Neural cell (in vitro differentiated cells): ENCODE data around the gene CDCP1. TPM values are rescaled to one million over a fixed set of nuclear protein-coding genes. Genes with fewer than 3 reads are reported as not detected.

Experiments used
- H2AFZ ChIP-seq: fragments of 200-600, 300-800 bp; sonication (generic), shearing (Covaris generic); 2 replicates; pipeline ENCODE4 v1.6.0; 2014; ENCODE audit warnings: low read depth, mild to moderate bottlenecking, antibody characterized with exemption, low read length, moderate library complexity
- H3F3A ChIP-seq: fragments of 200-600 bp; shearing (Covaris generic); 2 replicates; pipeline ENCODE4 v1.6.1; 2016; ENCODE audit warnings: mild to moderate bottlenecking, moderate library complexity, mixed read lengths, antibody characterized with exemption, low read length; ENCODE audit not compliant: insufficient read depth, poor library complexity, severe bottlenecking
- H3K27ac ChIP-seq: fragments of 200-600, 300-800 bp; sonication (generic), shearing (Covaris generic); 2 replicates; pipeline ENCODE4 v1.5.1; 2014; ENCODE audit warnings: mild to moderate bottlenecking, low read length, moderate library complexity
- H3K27me3 ChIP-seq: fragments of 300-800, 200-600 bp; sonication (generic), shearing (Covaris generic); 2 replicates; pipeline ENCODE4 v1.6.0; 2014; ENCODE audit warnings: mild to moderate bottlenecking, low read depth, low read length, moderate library complexity; ENCODE audit not compliant: insufficient read depth
- H3K36me3 ChIP-seq: fragments of 300-800, 200-600 bp; sonication (generic), shearing (Covaris generic); 2 replicates; pipeline ENCODE4 v1.5.1; 2014; ENCODE audit warnings: mild to moderate bottlenecking, antibody characterized with exemption, low read length, moderate library complexity; ENCODE audit not compliant: insufficient read depth
- H3K4me2 ChIP-seq: fragments of 300-800, 200-600 bp; sonication (generic), shearing (Covaris generic); 2 replicates; pipeline ENCODE4 v1.6.0; 2014; ENCODE audit warnings: mild to moderate bottlenecking, low read length
- H3K4me3 ChIP-seq: fragments of 300-800, 200-600 bp; sonication (generic), shearing (Covaris generic); 2 replicates; pipeline ENCODE4 v1.5.1; 2014; ENCODE audit warnings: mild to moderate bottlenecking, low read length, moderate library complexity
- H3K79me2 ChIP-seq: fragments of 200-600 bp; shearing (Covaris generic); replicated peaks from 2 replicates; pipeline ENCODE4 v1.6.0; 2014; ENCODE audit warnings: mild to moderate bottlenecking, low read length, moderate library complexity; ENCODE audit not compliant: insufficient read depth
- H3K9ac ChIP-seq: fragments of 300-800, 200-600 bp; sonication (generic), shearing (Covaris generic); 2 replicates; pipeline ENCODE4 v1.6.1; 2016; ENCODE audit warnings: mild to moderate bottlenecking, low read length, mixed read lengths
- H3K9me2 ChIP-seq: fragments of 200-600 bp; shearing (Covaris generic); 2 replicates; pipeline ENCODE4 v1.6.1; 2016; ENCODE audit warnings: mild to moderate bottlenecking, low read length, mixed read lengths; ENCODE audit not compliant: insufficient read depth
- H3K9me3 ChIP-seq: fragments of 200-600, 300-800 bp; sonication (generic), shearing (Covaris generic); 2 replicates; pipeline ENCODE4 v1.6.1; 2016; ENCODE audit warnings: mild to moderate bottlenecking, mixed run types, low read length, moderate library complexity, mixed read lengths
- H4K20me1 ChIP-seq: fragments of 200-600 bp; shearing (Covaris generic); 2 replicates; pipeline ENCODE4 v1.6.1; 2016; ENCODE audit warnings: mild to moderate bottlenecking, mixed run types; ENCODE audit not compliant: insufficient read depth
- EP300 ChIP-seq: fragments of 450-650 bp; conservative IDR thresholded peaks from 2 replicates; pipeline ENCODE4 v1.6.1; 2014; ENCODE audit warnings: antibody characterized with exemption, mild to moderate bottlenecking, moderate library complexity; ENCODE audit not compliant: poor library complexity, severe bottlenecking
- EZH2 ChIP-seq: fragments of 200-600, 300-800 bp; shearing (Covaris generic), sonication (generic); IDR thresholded peaks from 2 replicates; pipeline ENCODE4 v1.6.1; 2014; ENCODE audit warnings: antibody characterized with exemption, low read length, borderline replicate concordance, mild to moderate bottlenecking; ENCODE audit not compliant: insufficient read depth, poor library complexity, severe bottlenecking
- MXI1 ChIP-seq: fragments of 450-650 bp; conservative IDR thresholded peaks from 2 replicates; pipeline ENCODE4 v1.6.1; 2014; ENCODE audit warnings: antibody characterized with exemption, mild to moderate bottlenecking; ENCODE audit not compliant: poor library complexity, severe bottlenecking
- POLR2AphosphoS5 ChIP-seq: IDR thresholded peaks from 2 replicates; pipeline ENCODE4 v1.6.1; 2012
- RAD21 ChIP-seq: fragments of 450-650 bp; conservative IDR thresholded peaks from 2 replicates; pipeline ENCODE4 v1.6.1; 2014; ENCODE audit warnings: antibody characterized with exemption, mild to moderate bottlenecking, moderate library complexity
- SMC3 ChIP-seq: fragments of 450-650 bp; conservative IDR thresholded peaks from 2 replicates; pipeline ENCODE4 v1.6.1; 2014; ENCODE audit warnings: antibody characterized with exemption, mild to moderate bottlenecking, moderate library complexity; ENCODE audit not compliant: poor library complexity
- TAF1 ChIP-seq: IDR thresholded peaks from 2 replicates; pipeline ENCODE4 v1.6.1; 2012; ENCODE audit warnings: low read depth
- polyA plus RNA-seq: library from polyadenylated mRNA; depleted of rRNA; stranded (reverse); fragments of >200 nt; gene quantifications from 2 replicates; pipeline ENCODE4 v1.2.3, GENCODE V29; 2014
- TF ChIP-seq, protein P1 (sequence below): IDR thresholded peaks from 2 replicates; pipeline ENCODE4 v1.6.1; 2012; ENCODE audit warnings: borderline replicate concordance
- TF ChIP-seq, protein P2 (sequence below): fragments of 450-650 bp; IDR thresholded peaks from 2 replicates; pipeline ENCODE4 v1.5.1; 2014; ENCODE audit warnings: antibody characterized with exemption, mild to moderate bottlenecking, moderate library complexity; ENCODE audit not compliant: poor library complexity, severe bottlenecking

CDCP1 gene
- polyA plus RNA-seq, 1 donor from 2014 or later = not detected

GRCh38 chr3:45100981-45101407, 45.2 kb downstream of the CDCP1 start:
- H4K20me1 ChIP-seq = no peaks in the 10 kb centered on the region
- no peak overlapping the region for H3K9ac ChIP-seq

GRCh38 chr3:45098310-45098709, 47.9 kb downstream of the CDCP1 start:
- Histone ChIP-seq H3K9me3 (no peaks in the 10 kb centered on the region), H4K20me1 (no peaks in the 10 kb centered on the region), H3K36me3 (no peaks in the 10 kb centered on the region), H2AFZ (no peak overlapping the region), H3K27ac (no peak overlapping the region), H3K27me3 (no peaks in the 10 kb centered on the region), H3K4me2 (no peak overlapping the region), H3K9ac (no peak overlapping the region), H3K79me2 (no peaks in the 10 kb centered on the region), H3K4me3 (no peak overlapping the region), H3K9me2 (no peaks in the 10 kb centered on the region), H3F3A (no peaks in the 10 kb centered on the region)
- TF ChIP-seq SMC3 = no peak
- TF ChIP-seq EZH2 = no peak
- TF ChIP-seq POLR2AphosphoS5 = no peak
- TF ChIP-seq EP300 = no peak
- TF ChIP-seq, protein P1, sequence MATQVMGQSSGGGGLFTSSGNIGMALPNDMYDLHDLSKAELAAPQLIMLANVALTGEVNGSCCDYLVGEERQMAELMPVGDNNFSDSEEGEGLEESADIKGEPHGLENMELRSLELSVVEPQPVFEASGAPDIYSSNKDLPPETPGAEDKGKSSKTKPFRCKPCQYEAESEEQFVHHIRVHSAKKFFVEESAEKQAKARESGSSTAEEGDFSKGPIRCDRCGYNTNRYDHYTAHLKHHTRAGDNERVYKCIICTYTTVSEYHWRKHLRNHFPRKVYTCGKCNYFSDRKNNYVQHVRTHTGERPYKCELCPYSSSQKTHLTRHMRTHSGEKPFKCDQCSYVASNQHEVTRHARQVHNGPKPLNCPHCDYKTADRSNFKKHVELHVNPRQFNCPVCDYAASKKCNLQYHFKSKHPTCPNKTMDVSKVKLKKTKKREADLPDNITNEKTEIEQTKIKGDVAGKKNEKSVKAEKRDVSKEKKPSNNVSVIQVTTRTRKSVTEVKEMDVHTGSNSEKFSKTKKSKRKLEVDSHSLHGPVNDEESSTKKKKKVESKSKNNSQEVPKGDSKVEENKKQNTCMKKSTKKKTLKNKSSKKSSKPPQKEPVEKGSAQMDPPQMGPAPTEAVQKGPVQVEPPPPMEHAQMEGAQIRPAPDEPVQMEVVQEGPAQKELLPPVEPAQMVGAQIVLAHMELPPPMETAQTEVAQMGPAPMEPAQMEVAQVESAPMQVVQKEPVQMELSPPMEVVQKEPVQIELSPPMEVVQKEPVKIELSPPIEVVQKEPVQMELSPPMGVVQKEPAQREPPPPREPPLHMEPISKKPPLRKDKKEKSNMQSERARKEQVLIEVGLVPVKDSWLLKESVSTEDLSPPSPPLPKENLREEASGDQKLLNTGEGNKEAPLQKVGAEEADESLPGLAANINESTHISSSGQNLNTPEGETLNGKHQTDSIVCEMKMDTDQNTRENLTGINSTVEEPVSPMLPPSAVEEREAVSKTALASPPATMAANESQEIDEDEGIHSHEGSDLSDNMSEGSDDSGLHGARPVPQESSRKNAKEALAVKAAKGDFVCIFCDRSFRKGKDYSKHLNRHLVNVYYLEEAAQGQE = no peak
- no peak for TF ChIP-seq TAF1
- TF ChIP-seq MXI1 = no peak
- TF ChIP-seq RAD21 = no peak
- TF ChIP-seq, protein P2, sequence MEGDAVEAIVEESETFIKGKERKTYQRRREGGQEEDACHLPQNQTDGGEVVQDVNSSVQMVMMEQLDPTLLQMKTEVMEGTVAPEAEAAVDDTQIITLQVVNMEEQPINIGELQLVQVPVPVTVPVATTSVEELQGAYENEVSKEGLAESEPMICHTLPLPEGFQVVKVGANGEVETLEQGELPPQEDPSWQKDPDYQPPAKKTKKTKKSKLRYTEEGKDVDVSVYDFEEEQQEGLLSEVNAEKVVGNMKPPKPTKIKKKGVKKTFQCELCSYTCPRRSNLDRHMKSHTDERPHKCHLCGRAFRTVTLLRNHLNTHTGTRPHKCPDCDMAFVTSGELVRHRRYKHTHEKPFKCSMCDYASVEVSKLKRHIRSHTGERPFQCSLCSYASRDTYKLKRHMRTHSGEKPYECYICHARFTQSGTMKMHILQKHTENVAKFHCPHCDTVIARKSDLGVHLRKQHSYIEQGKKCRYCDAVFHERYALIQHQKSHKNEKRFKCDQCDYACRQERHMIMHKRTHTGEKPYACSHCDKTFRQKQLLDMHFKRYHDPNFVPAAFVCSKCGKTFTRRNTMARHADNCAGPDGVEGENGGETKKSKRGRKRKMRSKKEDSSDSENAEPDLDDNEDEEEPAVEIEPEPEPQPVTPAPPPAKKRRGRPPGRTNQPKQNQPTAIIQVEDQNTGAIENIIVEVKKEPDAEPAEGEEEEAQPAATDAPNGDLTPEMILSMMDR = no peak

More at GRCh38 chr3:45100981-45101407, 45.2 kb downstream of the CDCP1 start:
- Histone ChIP-seq H3K36me3 (no peaks in the 10 kb centered on the region), H3K9me2 (no peaks in the 10 kb centered on the region), H3K27ac (no peak overlapping the region), H3K4me3 (no peak overlapping the region), H3K9me3 (no peaks in the 10 kb centered on the region), H3K27me3 (no peaks in the 10 kb centered on the region), H2AFZ (no peak overlapping the region), H3F3A (no peaks in the 10 kb centered on the region), H3K4me2 (no peak overlapping the region), H3K79me2 (no peaks in the 10 kb centered on the region)
- TF ChIP-seq MXI1 (no peak), RAD21 (no peak), TAF1 (no peak), EP300 (no peak), POLR2AphosphoS5 (no peak)
- TF ChIP-seq, protein P2 = no peak
